Measurements from ENCODE around the gene DUSP22. TPM values are rescaled to one million over a fixed set of nuclear protein-coding genes. Genes with fewer than 3 reads are reported as not detected.

DUSP22 gene
- polyA plus RNA-seq, 1 donor = 25.1 TPM

GRCh38 chr6:331622-332521, 39.6 kb downstream of the DUSP22 start:
- peaks cover 7% of the 10 kb centered on the region for H3K36me3 ChIP-seq (ENCODE audit: control insufficient read depth, insufficient read depth, low read length)
- no peak for DNase-seq
- no peak overlapping the region for H3K4me3 ChIP-seq (ENCODE audit: low read length)
- H3K27ac ChIP-seq (ENCODE audit: low read length) = no peak overlapping the region
- no peaks in the 10 kb centered on the region for H3K9me3 ChIP-seq (ENCODE audit: control insufficient read depth, low read depth, low read length)
- WGBS (ENCODE audit: insufficient coverage, low lambda C conversion rate) = 57% methylated on average over 6 of the region's 13 CpGs
- peaks cover 3% of the 10 kb centered on the region for H3K4me1 ChIP-seq (ENCODE audit: control insufficient read depth, insufficient read depth, low read length)
- no peaks in the 10 kb centered on the region for H3K27me3 ChIP-seq (ENCODE audit: control insufficient read depth, insufficient read depth, low read length)

GRCh38 chr6:332671-333070, 40.4 kb downstream of the DUSP22 start:
- Histone ChIP-seq H3K9me3 (ENCODE audit: control insufficient read depth, low read depth, low read length) (no peaks in the 10 kb centered on the region), H3K4me1 (ENCODE audit: control insufficient read depth, insufficient read depth, low read length) (peaks cover 3% of the 10 kb centered on the region), H3K27me3 (ENCODE audit: control insufficient read depth, insufficient read depth, low read length) (no peaks in the 10 kb centered on the region), H3K27ac (ENCODE audit: low read length) (no peak overlapping the region), H3K4me3 (ENCODE audit: low read length) (no peak overlapping the region), H3K36me3 (ENCODE audit: control insufficient read depth, insufficient read depth, low read length) (peaks cover 5% of the 10 kb centered on the region)
- no peak for DNase-seq
- 84% methylated on average over 3 of the region's 7 CpGs for WGBS (ENCODE audit: insufficient coverage, low lambda C conversion rate)

GRCh38 chr6:333379-334002, 41.2 kb downstream of the DUSP22 start:
- WGBS (ENCODE audit: insufficient coverage, low lambda C conversion rate) = 83% methylated on average over 3 of the region's 13 CpGs
- H3K9me3 ChIP-seq (ENCODE audit: control insufficient read depth, low read depth, low read length) = no peaks in the 10 kb centered on the region
- peaks cover 3% of the 10 kb centered on the region for H3K4me1 ChIP-seq (ENCODE audit: control insufficient read depth, insufficient read depth, low read length)
- H3K27me3 ChIP-seq (ENCODE audit: control insufficient read depth, insufficient read depth, low read length) = no peaks in the 10 kb centered on the region
- no peak for DNase-seq
- no peak overlapping the region for H3K27ac ChIP-seq (ENCODE audit: low read length)
- H3K36me3 ChIP-seq (ENCODE audit: control insufficient read depth, insufficient read depth, low read length) = peaks cover 5% of the 10 kb centered on the region
- no peak overlapping the region for H3K4me3 ChIP-seq (ENCODE audit: low read length)

- Histone ChIP-seq H3K36me3 (ENCODE audit: control insufficient read depth, insufficient read depth, low read length) (peaks cover 5% of the 10 kb centered on the region), H3K9me3 (ENCODE audit: control insufficient read depth, low read depth, low read length) (no peaks in the 10 kb centered on the region), H3K27ac (ENCODE audit: low read length) (no peak overlapping the region), H3K4me3 (ENCODE audit: low read length) (no peak overlapping the region), H3K27me3 (ENCODE audit: control insufficient read depth, insufficient read depth, low read length) (no peaks in the 10 kb centered on the region), H3K4me1 (ENCODE audit: control insufficient read depth, insufficient read depth, low read length) (peaks cover 3% of the 10 kb centered on the region)
- WGBS (ENCODE audit: insufficient coverage, low lambda C conversion rate) = 87% methylated on average over 7 of the region's 10 CpGs
- DNase-seq = no peak
Observed at GRCh38 chr6:334536-335510, 42.5 kb downstream of the DUSP22 start.

- Histone ChIP-seq H3K4me1 (ENCODE audit: control insufficient read depth, insufficient read depth, low read length) (peaks cover 3% of the 10 kb centered on the region), H3K27ac (ENCODE audit: low read length) (no peak overlapping the region), H3K36me3 (ENCODE audit: control insufficient read depth, insufficient read depth, low read length) (peaks cover 5% of the 10 kb centered on the region), H3K4me3 (ENCODE audit: low read length) (no peak overlapping the region), H3K27me3 (ENCODE audit: control insufficient read depth, insufficient read depth, low read length) (no peaks in the 10 kb centered on the region), H3K9me3 (ENCODE audit: control insufficient read depth, low read depth, low read length) (no peaks in the 10 kb centered on the region)
- WGBS (ENCODE audit: insufficient coverage, low lambda C conversion rate) = no CpG with 5 or more reads among the region's 6 CpGs
- no peak for DNase-seq
Observed at GRCh38 chr6:335572-335971, 43.3 kb downstream of the DUSP22 start.

GRCh38 chr6:336159-337114, 44.1 kb downstream of the DUSP22 start:
- Histone ChIP-seq H3K4me3 (ENCODE audit: low read length) (no peak overlapping the region), H3K9me3 (ENCODE audit: control insufficient read depth, low read depth, low read length) (peaks cover 3% of the 10 kb centered on the region), H3K27me3 (ENCODE audit: control insufficient read depth, insufficient read depth, low read length) (no peaks in the 10 kb centered on the region), H3K27ac (ENCODE audit: low read length) (no peak overlapping the region), H3K36me3 (ENCODE audit: control insufficient read depth, insufficient read depth, low read length) (peaks cover 12% of the 10 kb centered on the region), H3K4me1 (ENCODE audit: control insufficient read depth, insufficient read depth, low read length) (peaks cover 3% of the 10 kb centered on the region)
- no peak for DNase-seq
- 100% methylated on average over 2 of the region's 10 CpGs for WGBS (ENCODE audit: insufficient coverage, low lambda C conversion rate)

- Histone ChIP-seq H3K9me3 (ENCODE audit: control insufficient read depth, low read depth, low read length) (peaks cover 6% of the 10 kb centered on the region), H3K27me3 (ENCODE audit: control insufficient read depth, insufficient read depth, low read length) (no peaks in the 10 kb centered on the region), H3K27ac (ENCODE audit: low read length) (no peak overlapping the region), H3K4me3 (ENCODE audit: low read length) (no peak overlapping the region), H3K36me3 (ENCODE audit: control insufficient read depth, insufficient read depth, low read length) (peaks cover 12% of the 10 kb centered on the region), H3K4me1 (ENCODE audit: control insufficient read depth, insufficient read depth, low read length) (no peaks in the 10 kb centered on the region)
- WGBS (ENCODE audit: insufficient coverage, low lambda C conversion rate) = 71% methylated on average over 5 of the region's 10 CpGs
- no peak for DNase-seq
Observed at GRCh38 chr6:337805-338368, 45.6 kb downstream of the DUSP22 start.

GRCh38 chr6:338815-339262, 46.6 kb downstream of the DUSP22 start:
- H3K27me3 ChIP-seq (ENCODE audit: control insufficient read depth, insufficient read depth, low read length) = no peaks in the 10 kb centered on the region
- H3K4me3 ChIP-seq (ENCODE audit: low read length) = no peak overlapping the region
- H3K9me3 ChIP-seq (ENCODE audit: control insufficient read depth, low read depth, low read length) = peaks cover 10% of the 10 kb centered on the region
- H3K4me1 ChIP-seq (ENCODE audit: control insufficient read depth, insufficient read depth, low read length) = no peaks in the 10 kb centered on the region
- no peak overlapping the region for H3K27ac ChIP-seq (ENCODE audit: low read length)
- WGBS (ENCODE audit: insufficient coverage, low lambda C conversion rate) = 83% methylated on average over 2 of the region's 4 CpGs
- H3K36me3 ChIP-seq (ENCODE audit: control insufficient read depth, insufficient read depth, low read length) = peaks cover 15% of the 10 kb centered on the region
- DNase-seq = no peak

GRCh38 chr6:339480-339879, 47.2 kb downstream of the DUSP22 start:
- Histone ChIP-seq H3K27me3 (ENCODE audit: control insufficient read depth, insufficient read depth, low read length) (no peaks in the 10 kb centered on the region), H3K27ac (ENCODE audit: low read length) (no peak overlapping the region), H3K4me3 (ENCODE audit: low read length) (no peak overlapping the region), H3K4me1 (ENCODE audit: control insufficient read depth, insufficient read depth, low read length) (no peaks in the 10 kb centered on the region), H3K9me3 (ENCODE audit: control insufficient read depth, low read depth, low read length) (peaks cover 10% of the 10 kb centered on the region), H3K36me3 (ENCODE audit: control insufficient read depth, insufficient read depth, low read length) (peaks cover 15% of the 10 kb centered on the region)
- WGBS (ENCODE audit: insufficient coverage, low lambda C conversion rate) = 90% methylated on average over 3 of the region's 5 CpGs
- no peak for DNase-seq
